CD14-positive monocyte (primary cell): ENCODE data around the gene GEN1. TPM values are rescaled to one million over a fixed set of nuclear protein-coding genes. Genes with fewer than 3 reads are reported as not detected.

ENCODE experiments used
- DNase-seq, 3 donors: peaks; one replicate each; pipeline ENCODE4 v3.0.0-alpha.2; 2011 to 2022
- H2AFZ ChIP-seq: 2 replicates; pipeline ENCODE4 v1.6.0; 2012; ENCODE audit warnings: mild to moderate bottlenecking, low read depth, low read length, inconsistent platforms; ENCODE audit not compliant: insufficient read depth, poor library complexity, severe bottlenecking
- H3K27ac ChIP-seq, 2 donors: 1 replicate in 1 of 2; 2 replicates in 1 of 2; pipeline ENCODE4 v1.5.1; 2012 to 2013; ENCODE audit warnings: low read length in 2 of 2, control low read depth in 1 of 2, inconsistent platforms in 1 of 2, low read depth in 1 of 2, mild to moderate bottlenecking in 1 of 2
- H3K27me3 ChIP-seq, 2 donors: one replicate each; pipeline versions ENCODE4 v1.6.0 to v1.6.1; 2011 to 2013; ENCODE audit warnings: low read length in 2 of 2; ENCODE audit not compliant: control insufficient read depth in 2 of 2, insufficient read depth in 2 of 2
- H3K36me3 ChIP-seq, 2 donors: replicated peaks in 1 of 2; 1 replicate in 1 of 2; 2 replicates in 1 of 2; pipeline versions ENCODE4 v1.5.1 to v1.6.1; 2012 to 2013; ENCODE audit warnings: low read length in 2 of 2, control low read depth in 1 of 2, inconsistent platforms in 1 of 2, mild to moderate bottlenecking in 1 of 2; ENCODE audit not compliant: insufficient read depth in 2 of 2, control insufficient read depth in 1 of 2
- H3K4me1 ChIP-seq, 2 donors: 1 replicate in 1 of 2; 2 replicates in 1 of 2; pipeline versions ENCODE4 v1.5.1 to v1.6.1; 2012 to 2013; ENCODE audit warnings: low read length in 2 of 2, control low read depth in 1 of 2, inconsistent platforms in 1 of 2, mild to moderate bottlenecking in 1 of 2, moderate library complexity in 1 of 2; ENCODE audit not compliant: insufficient read depth in 2 of 2, control insufficient read depth in 1 of 2
- H3K4me2 ChIP-seq: replicated peaks from 2 replicates; pipeline ENCODE3; 2012; ENCODE audit warnings: low read length, moderate library complexity, mild to moderate bottlenecking; ENCODE audit not compliant: poor library complexity, severe bottlenecking; ENCODE audit errors: extremely low read depth
- H3K4me3 ChIP-seq, 3 experiments: fragments of 200-600 bp in 1 of 3; sonication (generic) in 1 of 3; replicated peaks in 1 of 3; 1 replicate in 2 of 3; 2 replicates in 1 of 3; pipeline ENCODE4 v1.5.1; 2011 to 2013; ENCODE audit warnings: low read length in 3 of 3, mild to moderate bottlenecking in 3 of 3, control low read depth in 2 of 3, low read depth in 2 of 3, inconsistent platforms in 1 of 3, moderate library complexity in 1 of 3
- H3K79me2 ChIP-seq: 2 replicates; pipeline ENCODE4 v1.6.0; 2012; ENCODE audit warnings: mild to moderate bottlenecking, control low read depth, inconsistent platforms, low read length, moderate library complexity; ENCODE audit not compliant: insufficient read depth
- H3K9ac ChIP-seq: 2 replicates; pipeline ENCODE4 v1.6.0; 2017; ENCODE audit warnings: low read length, mild to moderate bottlenecking; ENCODE audit not compliant: insufficient read depth, poor library complexity, severe bottlenecking
- H3K9me3 ChIP-seq, 2 donors: replicated peaks in 1 of 2; 1 replicate in 1 of 2; 2 replicates in 1 of 2; pipeline versions ENCODE4 v1.5.1 to v1.6.1; 2012 to 2013; ENCODE audit warnings: low read length in 2 of 2, control low read depth in 1 of 2; ENCODE audit not compliant: control insufficient read depth in 1 of 2, insufficient read depth in 1 of 2
- H4K20me1 ChIP-seq: 2 replicates; pipeline ENCODE4 v1.6.0; 2012; ENCODE audit warnings: mild to moderate bottlenecking, low read length, control low read depth, moderate library complexity; ENCODE audit not compliant: insufficient read depth
- H3K27ac Mint-ChIP-seq, 7 donors: one replicate each; pipeline ENCODE4 v1.8.0; 2020; ENCODE audit warnings: mild to moderate bottlenecking in 7 of 7, mixed read lengths in 7 of 7, moderate library complexity in 6 of 7, inconsistent platforms in 2 of 7
- H3K27me3 Mint-ChIP-seq, 3 donors: one replicate each; pipeline ENCODE4 v1.8.0; 2021 to 2022; ENCODE audit warnings: low read depth in 3 of 3, mild to moderate bottlenecking in 3 of 3, mixed read lengths in 3 of 3, moderate library complexity in 3 of 3, inconsistent platforms in 1 of 3
- H3K36me3 Mint-ChIP-seq, 2 donors: one replicate each; pipeline ENCODE4 v1.8.0; 2020; ENCODE audit warnings: mixed read lengths in 2 of 2, inconsistent platforms in 1 of 2, mild to moderate bottlenecking in 1 of 2
- H3K4me1 Mint-ChIP-seq: one replicate; pipeline ENCODE4 v1.8.0; 2020; ENCODE audit warnings: mild to moderate bottlenecking, mixed read lengths
- H3K4me3 Mint-ChIP-seq, 2 donors: one replicate each; pipeline ENCODE4 v1.8.0; 2020; ENCODE audit warnings: mild to moderate bottlenecking in 2 of 2, mixed read lengths in 2 of 2, moderate library complexity in 1 of 2
- H3K9me3 Mint-ChIP-seq, 7 donors: one replicate each; pipeline ENCODE4 v1.8.0; 2020 to 2022; ENCODE audit warnings: mixed read lengths in 7 of 7, mild to moderate bottlenecking in 6 of 7, moderate library complexity in 6 of 7, inconsistent platforms in 2 of 7
- whole genome bisulfite sequencing: methylation state at CpG from one replicate; pipeline ENCODE4 v1.1.5; 2013; ENCODE audit warnings: missing lambda C conversion rate; ENCODE audit not compliant: insufficient coverage; 5-methylcytosine and 5-hydroxymethylcytosine counted together
- intact Hi-C, 2 donors: fragments of 100-400 bp; cut with micrococcal nuclease; formaldehyde crosslinking; loops; one replicate each; pipeline versions ENCODE4 v1.15.0 to v1.15.1; 2023
- polyA plus RNA-seq, 3 donors: library from polyadenylated mRNA; depleted of rRNA in 1 of 3; unstranded in 2 of 3; stranded (reverse) in 1 of 3; fragments of 300-500 nt in 2 of 3; fragments of >200 nt in 1 of 3; fragmentation: Illumina TruSeq in 2 of 3; gene quantifications; 1 replicate in 2 of 3; 2 replicates in 1 of 3; pipeline ENCODE4 v1.2.3, GENCODE V29; 2012 to 2021
- TF ChIP-seq, protein P1 (sequence below): fragments of 200-600 bp; IDR thresholded peaks from one replicate; pipeline ENCODE4 v1.8.0; 2022; ENCODE audit warnings: antibody characterized with exemption, mild to moderate bottlenecking

The GEN1 gene
- polyA plus RNA-seq, 3 donors, result 0.79 to 3.6 (median 0.96) TPM

- H3K4me3 Mint-ChIP-seq, result no peak overlapping the region
- peaks cover 0 to 3% (median 0%) of the 10 kb centered on the region in 3 donors for H3K27me3 Mint-ChIP-seq
- H3K9me3 Mint-ChIP-seq, result peaks cover 0 to 2% (median 0%) of the 10 kb centered on the region in 7 donors
- no peak overlapping the region for H3K27ac ChIP-seq
- H3K4me1 Mint-ChIP-seq, result peaks cover 16% of the 10 kb centered on the region
- DNase-seq, result no peak
- H3K4me1 ChIP-seq, result peaks cover 13 to 16% of the 10 kb centered on the region in 2 donors
- no peak overlapping the region for H3K9ac ChIP-seq
- no peaks in the 10 kb centered on the region for H3K79me2 ChIP-seq
- TF ChIP-seq, protein P1, sequence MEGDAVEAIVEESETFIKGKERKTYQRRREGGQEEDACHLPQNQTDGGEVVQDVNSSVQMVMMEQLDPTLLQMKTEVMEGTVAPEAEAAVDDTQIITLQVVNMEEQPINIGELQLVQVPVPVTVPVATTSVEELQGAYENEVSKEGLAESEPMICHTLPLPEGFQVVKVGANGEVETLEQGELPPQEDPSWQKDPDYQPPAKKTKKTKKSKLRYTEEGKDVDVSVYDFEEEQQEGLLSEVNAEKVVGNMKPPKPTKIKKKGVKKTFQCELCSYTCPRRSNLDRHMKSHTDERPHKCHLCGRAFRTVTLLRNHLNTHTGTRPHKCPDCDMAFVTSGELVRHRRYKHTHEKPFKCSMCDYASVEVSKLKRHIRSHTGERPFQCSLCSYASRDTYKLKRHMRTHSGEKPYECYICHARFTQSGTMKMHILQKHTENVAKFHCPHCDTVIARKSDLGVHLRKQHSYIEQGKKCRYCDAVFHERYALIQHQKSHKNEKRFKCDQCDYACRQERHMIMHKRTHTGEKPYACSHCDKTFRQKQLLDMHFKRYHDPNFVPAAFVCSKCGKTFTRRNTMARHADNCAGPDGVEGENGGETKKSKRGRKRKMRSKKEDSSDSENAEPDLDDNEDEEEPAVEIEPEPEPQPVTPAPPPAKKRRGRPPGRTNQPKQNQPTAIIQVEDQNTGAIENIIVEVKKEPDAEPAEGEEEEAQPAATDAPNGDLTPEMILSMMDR, result no peak
- H3K27me3 ChIP-seq, result no peaks in the 10 kb centered on the region
- H3K4me3 ChIP-seq, result no peak overlapping the region
- no peaks in the 10 kb centered on the region for H4K20me1 ChIP-seq
- intact Hi-C loops, result no loop called here
- no peaks in the 10 kb centered on the region for H3K36me3 Mint-ChIP-seq
- 96% methylated on average over 4 of the region's 8 CpGs for WGBS
- no peak overlapping the region for H3K4me2 ChIP-seq
- no peaks in the 10 kb centered on the region for H3K36me3 ChIP-seq
- no peaks in the 10 kb centered on the region for H3K9me3 ChIP-seq
- H2AFZ ChIP-seq, result no peak overlapping the region
- no peak overlapping the region for H3K27ac Mint-ChIP-seq
Measured at GRCh38 chr2:17815468-17816184, 61.7 kb downstream of the GEN1 start.

DNA sequence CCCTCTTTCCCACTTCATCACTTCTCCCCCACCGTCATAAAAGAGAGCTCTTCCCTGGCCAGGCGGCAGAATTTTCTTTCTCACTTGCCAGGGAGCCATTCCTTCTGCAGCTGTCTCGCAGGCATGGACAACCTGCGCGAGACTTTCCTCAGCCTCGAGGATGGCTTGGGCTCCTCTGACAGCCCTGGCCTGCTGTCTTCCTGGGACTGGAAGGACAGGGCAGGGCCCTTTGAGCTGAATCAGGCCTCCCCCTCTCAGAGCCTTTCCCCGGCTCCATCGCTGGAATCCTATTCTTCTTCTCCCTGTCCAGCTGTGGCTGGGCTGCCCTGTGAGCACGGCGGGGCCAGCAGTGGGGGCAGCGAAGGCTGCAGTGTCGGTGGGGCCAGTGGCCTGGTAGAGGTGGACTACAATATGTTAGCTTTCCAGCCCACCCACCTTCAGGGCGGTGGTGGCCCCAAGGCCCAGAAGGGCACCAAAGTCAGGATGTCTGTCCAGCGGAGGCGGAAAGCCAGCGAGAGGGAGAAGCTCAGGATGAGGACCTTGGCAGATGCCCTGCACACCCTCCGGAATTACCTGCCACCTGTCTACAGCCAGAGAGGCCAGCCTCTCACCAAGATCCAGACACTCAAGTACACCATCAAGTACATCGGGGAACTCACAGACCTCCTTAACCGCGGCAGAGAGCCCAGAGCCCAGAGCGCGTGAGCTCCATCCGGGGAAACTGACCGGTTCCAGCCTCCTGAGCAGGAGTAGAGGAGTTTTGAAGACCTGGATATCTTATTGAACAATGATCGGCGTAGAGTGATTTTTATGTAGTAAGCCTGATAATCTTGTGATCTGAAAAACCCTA, 62.7 kb downstream of the GEN1 start, which contains the start of gene MSGN1:
Gene MSGN1 (plus strand): TSS at position 65 of the 850 bp plus-strand sequence. CDS start 59 bp downstream, at position 124.
- Histone ChIP-seq H3K4me1 (peaks cover 18 to 22% of the 10 kb centered on the region in 2 donors), H3K27ac (no peak within 1 kb of the TSS), H3K79me2 (no peaks in the 10 kb centered on the region), H4K20me1 (no peaks in the 10 kb centered on the region), H3K4me3 (no peak within 1 kb of the TSS), H2AFZ (no peak within 1 kb of the TSS), H3K27me3 (no peaks in the 10 kb centered on the region), H3K4me2 (no peak within 1 kb of the TSS), H3K9me3 (no peaks in the 10 kb centered on the region), H3K36me3 (no peaks in the 10 kb centered on the region), H3K9ac (no peak within 1 kb of the TSS)
- intact Hi-C loops, result no loop called here
- H3K27me3 Mint-ChIP-seq, result peaks cover 0 to 3% (median under 1%) of the 10 kb centered on the region in 3 donors
- peak within 1 kb of the TSS in 2 of 7 donors; percentile 42 to 56 for H3K27ac Mint-ChIP-seq
- WGBS, result 99% methylated on average over 15 of the region's 26 CpGs
- no peak within 1 kb of the TSS for H3K4me3 Mint-ChIP-seq
- TF ChIP-seq, protein P1, result no peak
- peaks cover 0 to 2% (median 0%) of the 10 kb centered on the region in 7 donors for H3K9me3 Mint-ChIP-seq
- peaks cover 23% of the 10 kb centered on the region for H3K4me1 Mint-ChIP-seq
- DNase-seq, result no peak
- H3K36me3 Mint-ChIP-seq, result no peaks in the 10 kb centered on the region
